Colonic mucosa (tissue), 4 donors: Measurements from ENCODE around the gene ST3GAL6. TPM values are rescaled to one million over a fixed set of nuclear protein-coding genes. Genes with fewer than 3 reads are reported as not detected.

Source experiments
- DNase-seq: peaks from one replicate; pipeline ENCODE4 v3.0.0-alpha.2; 2020
- H3K27ac ChIP-seq: fragments of 200-600 bp; one replicate; pipeline ENCODE4 v1.8.0; 2021
- H3K27me3 ChIP-seq: fragments of 200-600 bp; one replicate; pipeline ENCODE4 v1.8.0; 2021
- H3K36me3 ChIP-seq: fragments of 200-600 bp; one replicate; pipeline ENCODE4 v1.8.0; 2021
- H3K4me1 ChIP-seq: fragments of 200-600 bp; one replicate; pipeline ENCODE4 v1.8.0; 2021; ENCODE audit warnings: mild to moderate bottlenecking
- H3K4me3 ChIP-seq: fragments of 200-600 bp; one replicate; pipeline ENCODE4 v1.8.0; 2021
- H3K9ac ChIP-seq, 2 donors: one replicate each; pipeline ENCODE4 v1.7.0; 2013; ENCODE audit warnings: control low read depth in 2 of 2, low read depth in 2 of 2, low read length in 2 of 2
- H3K9me3 ChIP-seq: fragments of 200-600 bp; one replicate; pipeline ENCODE4 v1.8.0; 2021
- CTCF ChIP-seq: fragments of 200-600 bp; IDR thresholded peaks from one replicate; pipeline ENCODE4 v1.8.0; 2022; ENCODE audit warnings: antibody characterized with exemption, mild to moderate bottlenecking
- intact Hi-C: fragments of 100-400 bp; cut with DNase I; formaldehyde crosslinking; loops from one replicate; pipeline ENCODE4 v1.14.1; 2022
- total RNA-seq, 2 donors: library from RNA; stranded (reverse); fragmentation: NEBNext Ultra II Directional in 1 of 2; extraction: Animal tissue kit (Norgen Biotek cat#: 25700) in 1 of 2; gene quantifications; one replicate each; pipeline ENCODE4 v1.2.1, GENCODE V29; 2021
- donor health status: healthy.
- donor health status: DM: no; HTN: no; CAD: no.
- donor health status: DM: no; HTN: no; CAD: no.

ST3GAL6 gene
- total RNA-seq, 2 donors from 2014 or later = 2.3 to 2.5 TPM

DNA sequence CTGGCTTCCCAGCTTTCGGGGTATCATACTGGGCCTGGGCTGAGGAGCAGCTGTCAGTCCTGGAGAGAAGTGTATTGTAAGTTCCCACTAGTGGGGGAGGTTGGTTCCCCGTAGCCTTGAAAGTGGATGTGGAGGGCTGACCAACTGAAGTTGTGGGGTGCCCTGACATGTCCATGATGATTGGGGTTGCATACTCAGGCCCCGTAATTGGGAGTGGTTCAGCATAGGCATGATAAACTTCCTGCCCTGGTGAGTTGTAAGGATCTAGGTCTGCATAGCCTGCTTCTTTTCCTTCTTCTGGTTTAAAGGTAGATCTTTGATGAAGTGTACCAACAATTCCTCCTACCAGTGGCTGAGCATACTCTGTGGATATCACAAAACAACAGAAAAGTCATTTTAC is 36.3 kb downstream of the ST3GAL6 start:
- Histone ChIP-seq H3K36me3 (no peaks in the 10 kb centered on the region), H3K27ac (no peak overlapping the region), H3K9ac (no peak overlapping the region), H3K4me3 (no peak overlapping the region), H3K9me3 (no peaks in the 10 kb centered on the region), H3K27me3 (no peaks in the 10 kb centered on the region), H3K4me1 (no peaks in the 10 kb centered on the region)
- no peak for TF ChIP-seq CTCF
- no peak for DNase-seq
- intact Hi-C loops = loop anchor here (5.0 kb wide), 1 partner anchor 192 kb away; no protein-coding TSS in a partner anchor

DNA sequence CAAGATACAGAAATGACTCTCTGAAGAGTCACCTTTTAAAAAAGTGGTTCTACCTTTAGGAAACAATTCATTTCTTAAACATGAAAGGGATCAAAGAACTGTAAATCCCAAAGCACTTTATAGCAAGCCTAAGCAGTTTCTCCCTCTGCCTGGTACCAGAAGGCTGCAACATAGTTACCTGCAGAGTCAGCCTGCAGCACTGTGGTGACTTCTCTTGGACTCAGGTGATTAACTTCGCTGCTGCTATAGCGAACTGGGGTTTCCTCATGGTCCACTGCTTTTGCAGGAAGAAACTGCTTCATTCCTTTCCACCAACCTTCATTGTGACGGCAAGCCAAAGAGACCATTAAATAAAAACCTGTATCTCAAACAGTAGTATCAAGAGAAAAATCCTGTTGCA is 37.3 kb downstream of the ST3GAL6 start:
- TF ChIP-seq CTCF = no peak
- no peak overlapping the region for H3K27ac ChIP-seq
- no peak overlapping the region for H3K4me3 ChIP-seq
- DNase-seq = no peak
- H3K4me1 ChIP-seq = no peaks in the 10 kb centered on the region
- no peaks in the 10 kb centered on the region for H3K27me3 ChIP-seq
- H3K36me3 ChIP-seq = no peaks in the 10 kb centered on the region
- intact Hi-C loops = no loop called here
- H3K9ac ChIP-seq = no peak overlapping the region
- no peaks in the 10 kb centered on the region for H3K9me3 ChIP-seq

- no peak overlapping the region for H3K9ac ChIP-seq
- no peak for TF ChIP-seq CTCF
- DNase-seq = no peak
- no peak overlapping the region for H3K27ac ChIP-seq
- no peaks in the 10 kb centered on the region for H3K9me3 ChIP-seq
- no peaks in the 10 kb centered on the region for H3K36me3 ChIP-seq
- no peaks in the 10 kb centered on the region for H3K27me3 ChIP-seq
- intact Hi-C loops = no loop called here
- no peaks in the 10 kb centered on the region for H3K4me1 ChIP-seq
- no peak overlapping the region for H3K4me3 ChIP-seq
These were observed 38.1 kb downstream of the ST3GAL6 start for GRCh38 chr3:98801043-98801747.

- no peak overlapping the region for H3K9ac ChIP-seq
- no peak overlapping the region for H3K27ac ChIP-seq
- no peaks in the 10 kb centered on the region for H3K9me3 ChIP-seq
- no peak for TF ChIP-seq CTCF
- no peaks in the 10 kb centered on the region for H3K36me3 ChIP-seq
- no peaks in the 10 kb centered on the region for H3K27me3 ChIP-seq
- no peak for DNase-seq
- intact Hi-C loops = no loop called here
- H3K4me1 ChIP-seq = no peaks in the 10 kb centered on the region
- no peak overlapping the region for H3K4me3 ChIP-seq
These were observed 42.4 kb downstream of the ST3GAL6 start for GRCh38 chr3:98805571-98805970.

- Histone ChIP-seq H3K4me1 (no peaks in the 10 kb centered on the region), H3K9me3 (no peaks in the 10 kb centered on the region), H3K9ac (no peak overlapping the region), H3K4me3 (no peak overlapping the region), H3K27ac (no peak overlapping the region), H3K36me3 (no peaks in the 10 kb centered on the region), H3K27me3 (no peaks in the 10 kb centered on the region)
- TF ChIP-seq CTCF = no peak
- intact Hi-C loops = no loop called here
- no peak for DNase-seq
These were observed 43.4 kb downstream of the ST3GAL6 start for GRCh38 chr3:98806521-98806920.
